ENCODE results near the gene ROR1.

- no peak for TF ChIP-seq CTCF (IDR thresholded peaks at IDR 0.05)
- no peak for TF ChIP-seq EZH2 (IDR thresholded peaks at IDR 0.05)
- no peak for TF ChIP-seq EZH2phosphoT487 (IDR thresholded peaks at IDR 0.05)
These were observed 273.1 kb downstream of the ROR1 start for GRCh38 chr1:64046891-64047290.

All from neural progenitor cell (in vitro differentiated cells).